BE2C (cell line): ENCODE data around the gene CDV3.
"Not testable (repeated sequence)": the region's sequence is repeated elsewhere in the genome, so short reads cannot be mapped to it uniquely, and the experiment has no call there.

Experiments
- DNase-seq: peaks from one replicate; pipeline ENCODE4 v3.0.0-alpha.2; 2020
- H3K27me3 ChIP-seq: fragments of 250-450 bp; sonication (Bioruptor Pico); 2 replicates; pipeline ENCODE4 v1.5.1; 2020; ENCODE audit warnings: mild to moderate bottlenecking
- H3K36me3 ChIP-seq: fragments of 250-450 bp; sonication (Bioruptor Pico); 2 replicates; pipeline ENCODE4 v1.5.1; 2020; ENCODE audit warnings: mild to moderate bottlenecking
- H3K4me1 ChIP-seq: fragments of 250-450 bp; sonication (Bioruptor Pico); 2 replicates; pipeline ENCODE4 v1.5.1; 2020
- H3K4me3 ChIP-seq: 2 replicates; pipeline ENCODE4 v1.5.1; 2011; ENCODE audit warnings: low read depth, low read length
- H3K9me3 ChIP-seq: fragments of 250-450 bp; sonication (Bioruptor Pico); 2 replicates; pipeline ENCODE4 v1.5.1; 2020
- TF ChIP-seq, protein P1 (sequence below): IDR thresholded peaks from 2 replicates; pipeline ENCODE4 v1.5.1; 2012; ENCODE audit warnings: mild to moderate bottlenecking, low read depth, low read length

Gene CDV3

GRCh38 chr3:133547432-133548041, 25.9 kb upstream of the CDV3 start:
- DNase-seq: no peak
- H3K4me3 ChIP-seq: no peak overlapping the region
- no peaks in the 10 kb centered on the region for H3K4me1 ChIP-seq
- TF ChIP-seq, protein P1, sequence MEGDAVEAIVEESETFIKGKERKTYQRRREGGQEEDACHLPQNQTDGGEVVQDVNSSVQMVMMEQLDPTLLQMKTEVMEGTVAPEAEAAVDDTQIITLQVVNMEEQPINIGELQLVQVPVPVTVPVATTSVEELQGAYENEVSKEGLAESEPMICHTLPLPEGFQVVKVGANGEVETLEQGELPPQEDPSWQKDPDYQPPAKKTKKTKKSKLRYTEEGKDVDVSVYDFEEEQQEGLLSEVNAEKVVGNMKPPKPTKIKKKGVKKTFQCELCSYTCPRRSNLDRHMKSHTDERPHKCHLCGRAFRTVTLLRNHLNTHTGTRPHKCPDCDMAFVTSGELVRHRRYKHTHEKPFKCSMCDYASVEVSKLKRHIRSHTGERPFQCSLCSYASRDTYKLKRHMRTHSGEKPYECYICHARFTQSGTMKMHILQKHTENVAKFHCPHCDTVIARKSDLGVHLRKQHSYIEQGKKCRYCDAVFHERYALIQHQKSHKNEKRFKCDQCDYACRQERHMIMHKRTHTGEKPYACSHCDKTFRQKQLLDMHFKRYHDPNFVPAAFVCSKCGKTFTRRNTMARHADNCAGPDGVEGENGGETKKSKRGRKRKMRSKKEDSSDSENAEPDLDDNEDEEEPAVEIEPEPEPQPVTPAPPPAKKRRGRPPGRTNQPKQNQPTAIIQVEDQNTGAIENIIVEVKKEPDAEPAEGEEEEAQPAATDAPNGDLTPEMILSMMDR: no peak
- no peaks in the 10 kb centered on the region for H3K36me3 ChIP-seq
- H3K27me3 ChIP-seq: no peaks in the 10 kb centered on the region
- H3K9me3 ChIP-seq: no peaks in the 10 kb centered on the region; the same call in 1 of the 2 replicates

- DNase-seq: no peak
These were observed 25.4 kb upstream of the CDV3 start for GRCh38 chr3:133548090-133548489.

GRCh38 chr3:133549565-133549964, 23.9 kb upstream of the CDV3 start:
- H3K4me1 ChIP-seq: no peaks in the 10 kb centered on the region
- H3K9me3 ChIP-seq: no peaks in the 10 kb centered on the region; the same call in 1 of the 2 replicates

More at GRCh38 chr3:133548090-133548489, 25.4 kb upstream of the CDV3 start:
- H3K4me3 ChIP-seq: no peak overlapping the region
- H3K4me1 ChIP-seq: no peaks in the 10 kb centered on the region
- H3K9me3 ChIP-seq: no peaks in the 10 kb centered on the region; the same call in 1 of the 2 replicates
- TF ChIP-seq, protein P1: no peak
- H3K36me3 ChIP-seq: no peaks in the 10 kb centered on the region
- H3K27me3 ChIP-seq: no peaks in the 10 kb centered on the region

DNA sequence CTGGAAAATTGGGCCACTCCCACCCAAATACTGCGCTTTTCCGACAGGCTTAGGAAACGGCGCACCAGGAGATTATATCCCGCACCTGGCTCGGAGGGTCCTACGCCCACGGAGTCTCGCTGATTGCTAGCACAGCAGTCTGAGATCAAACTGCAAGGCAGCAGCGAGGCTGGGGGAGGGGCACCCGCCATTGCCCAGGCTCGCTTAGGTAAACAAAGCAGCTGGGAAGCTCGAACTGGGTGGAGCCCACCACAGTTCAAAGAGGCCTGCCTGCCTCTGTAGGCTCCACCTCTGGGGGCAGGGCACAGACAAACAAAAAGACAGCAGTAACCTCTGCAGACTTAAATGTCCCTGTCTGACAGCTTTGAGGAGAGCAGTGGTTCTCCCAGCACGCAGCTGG, 21.9 kb upstream of the CDV3 start:
- not testable (repeated sequence) for H3K27me3 ChIP-seq, H3K9me3 ChIP-seq, DNase-seq, H3K36me3 ChIP-seq, H3K4me3 ChIP-seq, H3K4me1 ChIP-seq

More at GRCh38 chr3:133549565-133549964, 23.9 kb upstream of the CDV3 start:
- no peak for DNase-seq
- TF ChIP-seq, protein P1: no peak
- Histone ChIP-seq H3K36me3 (no peaks in the 10 kb centered on the region), H3K27me3 (no peaks in the 10 kb centered on the region), H3K4me3 (no peak overlapping the region)

- TF ChIP-seq, protein P1: no peak
- Histone ChIP-seq H3K27me3 (no peaks in the 10 kb centered on the region), H3K9me3 (no peaks in the 10 kb centered on the region), H3K4me1 (no peaks in the 10 kb centered on the region), H3K4me3 (no peak overlapping the region), H3K36me3 (no peaks in the 10 kb centered on the region)
- no peak for DNase-seq
These were observed 11.8 kb upstream of the CDV3 start for GRCh38 chr3:133561679-133562078.

DNA sequence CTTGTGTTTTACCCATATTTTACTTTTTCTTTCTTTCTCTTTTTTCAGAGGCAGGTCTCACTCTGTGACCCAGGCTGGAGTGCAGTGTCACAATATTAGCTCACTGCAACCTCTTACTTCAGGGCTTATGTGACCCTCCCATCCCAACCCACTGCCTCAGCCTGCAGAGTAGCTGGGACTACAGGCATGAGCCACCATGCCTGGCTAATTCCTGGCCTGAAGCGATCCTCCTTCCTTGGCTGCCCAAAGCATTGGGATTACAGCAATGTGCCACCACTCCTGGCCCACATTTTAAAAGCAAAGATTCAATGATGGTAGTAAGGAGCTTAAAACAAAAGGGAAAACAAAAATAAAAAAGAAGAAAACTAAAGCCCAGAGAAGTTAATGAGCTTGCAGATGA, 11.1 kb upstream of the CDV3 start:
- DNase-seq: no peak
- no peaks in the 10 kb centered on the region for H3K36me3 ChIP-seq
- H3K4me1 ChIP-seq: no peaks in the 10 kb centered on the region
- H3K27me3 ChIP-seq: no peaks in the 10 kb centered on the region
- TF ChIP-seq, protein P1: no peak
- H3K9me3 ChIP-seq: no peaks in the 10 kb centered on the region
- no peak overlapping the region for H3K4me3 ChIP-seq

DNA sequence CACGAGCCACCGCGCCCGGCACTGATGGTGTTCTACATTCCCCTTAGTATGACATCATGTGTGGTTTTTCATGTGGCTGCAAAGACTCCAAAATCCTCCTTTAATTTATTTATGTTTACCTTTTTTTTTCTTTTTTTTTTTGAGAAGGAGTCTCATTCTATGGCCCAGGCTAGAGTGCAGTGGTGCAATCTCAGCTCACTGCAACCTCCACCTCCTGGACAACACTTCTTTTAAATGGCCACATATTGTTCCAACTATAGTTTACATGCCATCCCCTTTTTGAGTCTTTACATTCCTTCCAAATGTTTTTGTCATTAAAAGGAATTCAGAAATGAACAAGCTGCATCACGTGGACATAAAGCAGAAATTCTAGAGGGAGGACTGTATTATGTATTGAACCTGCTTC, 10.3 kb upstream of the CDV3 start:
- Histone ChIP-seq H3K9me3 (no peaks in the 10 kb centered on the region), H3K27me3 (no peaks in the 10 kb centered on the region), H3K4me1 (no peaks in the 10 kb centered on the region), H3K36me3 (no peaks in the 10 kb centered on the region), H3K4me3 (no peak overlapping the region)
- TF ChIP-seq, protein P1: no peak
- DNase-seq: no peak
